Brain microvascular endothelial cell (primary cell): Measurements from ENCODE around the gene MUC2.

ENCODE experiments used
- DNase-seq: peaks from one replicate; pipeline ENCODE4 v3.0.0-alpha.2; 2020
- H3K27ac ChIP-seq: fragments of 250-450 bp; sonication (Bioruptor Pico); 2 replicates; pipeline ENCODE4 v1.5.1; 2020; ENCODE audit warnings: mild to moderate bottlenecking, moderate library complexity
- H3K27me3 ChIP-seq: fragments of 250-450 bp; sonication (Bioruptor Pico); replicated peaks from 2 replicates; pipeline ENCODE4 v1.5.1; 2020; ENCODE audit warnings: mild to moderate bottlenecking
- H3K36me3 ChIP-seq: fragments of 250-450 bp; sonication (Bioruptor Pico); replicated peaks from 2 replicates; pipeline ENCODE4 v1.5.1; 2020; ENCODE audit warnings: mild to moderate bottlenecking
- H3K4me3 ChIP-seq: 2 replicates; pipeline ENCODE4 v1.5.1; 2011; ENCODE audit warnings: low read depth, mild to moderate bottlenecking, control low read depth, low read length, moderate library complexity
- CTCF ChIP-seq: IDR thresholded peaks from 2 replicates; pipeline ENCODE4 v1.5.1; 2011; ENCODE audit warnings: low read depth, mild to moderate bottlenecking, moderate library complexity, low read length, control low read depth, inconsistent platforms; ENCODE audit errors: missing control alignments
- in situ Hi-C: cut with HindIII; loops from 2 replicates; pipeline ENCODE4 v1.10.0; 2017; ENCODE audit warnings: low sequenced_read_pairs, low pct_ligation_motif_present

The MUC2 gene

GRCh38 chr11:1030086-1030485, 44.6 kb upstream of the MUC2 start:
- H3K27me3 ChIP-seq: no peaks in the 10 kb centered on the region
- H3K27ac ChIP-seq: no peak overlapping the region

GRCh38 chr11:1030556-1030955, 44.1 kb upstream of the MUC2 start:
- in situ Hi-C loops: loop anchor here (25.0 kb wide), 1 partner anchor 118 kb away; the partner anchor contains the start of gene CHID1
- TF ChIP-seq CTCF: no peak
- Histone ChIP-seq H3K27me3 (no peaks in the 10 kb centered on the region), H3K4me3 (no peak overlapping the region), H3K27ac (no peak overlapping the region), H3K36me3 (no peaks in the 10 kb centered on the region)
- DNase-seq: no peak

More at GRCh38 chr11:1030086-1030485, 44.6 kb upstream of the MUC2 start:
- in situ Hi-C loops: loop anchor here (25.0 kb wide), 1 partner anchor 118 kb away; the partner anchor contains the start of gene CHID1
- no peak for DNase-seq
- Histone ChIP-seq H3K4me3 (no peak overlapping the region), H3K36me3 (no peaks in the 10 kb centered on the region)
- TF ChIP-seq CTCF: no peak

GRCh38 chr11:1031121-1031899, 43.4 kb upstream of the MUC2 start:
- TF ChIP-seq CTCF: no peak
- H3K36me3 ChIP-seq: no peaks in the 10 kb centered on the region
- H3K27ac ChIP-seq: no peak overlapping the region
- in situ Hi-C loops: loop anchor here (25.0 kb wide), 1 partner anchor 119 kb away; the partner anchor contains the start of gene CHID1
- no peak for DNase-seq
- no peak overlapping the region for H3K4me3 ChIP-seq
- no peaks in the 10 kb centered on the region for H3K27me3 ChIP-seq

GRCh38 chr11:1032310-1032891, 42.3 kb upstream of the MUC2 start:
- no peak for DNase-seq
- H3K27me3 ChIP-seq: no peaks in the 10 kb centered on the region
- in situ Hi-C loops: loop anchor here (25.0 kb wide), 1 partner anchor 120 kb away; the partner anchor contains the start of gene CHID1

More at GRCh38 chr11:1032310-1032891, 42.3 kb upstream of the MUC2 start:
- H3K4me3 ChIP-seq: no peak overlapping the region
- no peak overlapping the region for H3K27ac ChIP-seq
- H3K36me3 ChIP-seq: no peaks in the 10 kb centered on the region
- TF ChIP-seq CTCF: no peak
